Fibroblast of skin of scalp (primary cell): ENCODE results near the gene ZDHHC8.

Experiments
- DNase-seq: peaks from one replicate; pipeline ENCODE4 v3.0.0-alpha.2; 2013

ZDHHC8 gene

GRCh38 chr22:20164863-20165262 lies 33.3 kb downstream of the ZDHHC8 start:
- no peak for DNase-seq

- DNase-seq = no peak
These were observed 33.8 kb downstream of the ZDHHC8 start for GRCh38 chr22:20165421-20165820.

DNA sequence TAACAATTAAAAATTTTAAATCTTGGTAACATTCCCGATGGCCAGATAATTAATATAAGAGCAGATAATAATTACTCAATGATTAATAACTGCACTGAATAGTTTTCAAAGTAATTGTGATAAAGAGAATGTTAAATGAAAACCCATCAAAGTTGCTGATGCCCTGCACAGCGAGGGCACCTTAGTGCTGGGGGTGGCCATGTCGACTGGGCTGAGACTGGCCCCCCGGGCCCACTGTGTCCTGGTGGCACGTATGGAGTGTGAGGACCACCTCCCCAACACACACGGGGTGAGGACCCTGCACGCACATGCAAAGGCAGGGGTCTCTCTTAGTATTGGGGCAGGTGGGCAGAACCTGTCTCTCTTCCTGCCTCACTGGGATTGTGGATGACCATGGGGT lies 34.3 kb downstream of the ZDHHC8 start:
- DNase-seq = no peak

DNA sequence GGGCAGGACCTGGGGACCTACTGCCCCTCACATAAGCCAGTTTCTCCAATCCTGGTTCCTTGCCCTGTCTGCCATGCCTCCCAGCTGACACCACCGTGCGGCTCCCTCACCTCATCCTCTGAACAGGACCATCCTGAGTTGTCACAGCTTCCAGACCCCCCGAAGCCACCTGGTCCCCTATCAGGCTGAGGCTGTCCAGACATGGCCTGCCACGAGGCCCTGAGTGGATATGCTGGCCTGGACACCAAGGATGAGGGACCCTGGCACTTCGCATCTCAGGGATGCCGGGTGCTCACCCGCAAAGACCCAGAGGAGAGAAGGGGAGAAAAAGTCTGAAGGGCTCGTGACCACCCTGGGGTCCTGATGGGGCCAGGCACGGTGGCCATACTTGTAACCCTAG lies 35.1 kb downstream of the ZDHHC8 start:
- no peak for DNase-seq

DNA sequence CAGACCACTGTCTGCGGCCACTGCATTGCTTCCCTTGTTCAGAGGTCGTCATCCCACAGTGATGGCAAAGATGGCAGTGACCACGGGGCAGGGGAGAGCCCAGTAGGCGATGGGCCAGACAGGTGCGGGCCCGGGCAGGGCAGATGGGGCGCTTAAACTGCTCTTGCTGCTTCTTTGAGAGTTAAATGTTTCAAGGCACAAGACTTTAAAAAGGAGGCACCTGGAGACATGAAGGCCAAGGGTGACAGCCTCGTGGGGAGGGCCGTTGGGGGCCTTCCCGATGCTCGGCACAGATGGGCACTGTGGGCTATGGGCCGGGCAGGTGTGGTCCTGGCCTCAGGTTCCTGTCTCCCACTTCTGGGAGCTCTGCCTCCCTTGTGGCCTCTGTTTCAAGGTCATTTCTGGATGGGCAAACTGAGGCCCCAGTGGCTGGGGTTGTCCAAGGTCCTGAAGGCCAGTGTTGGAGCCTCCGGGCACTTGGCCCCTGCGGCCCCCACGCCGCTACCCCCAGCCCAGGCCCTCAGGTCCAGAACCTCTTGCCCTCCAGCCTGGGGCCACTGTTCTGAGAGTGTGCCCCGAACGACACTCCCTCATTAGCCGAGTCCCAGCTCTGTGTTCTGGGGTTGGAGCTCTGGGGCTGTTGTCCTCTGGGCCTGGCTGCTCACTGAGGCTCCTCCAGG lies 36.2 kb downstream of the ZDHHC8 start:
- no peak for DNase-seq

GRCh38 chr22:20169253-20169822 lies 37.7 kb downstream of the ZDHHC8 start:
- no peak for DNase-seq

- DNase-seq = no peak
These were observed 38.6 kb downstream of the ZDHHC8 start for GRCh38 chr22:20170170-20170569.

GRCh38 chr22:20171288-20172140 lies 39.9 kb downstream of the ZDHHC8 start:
- DNase-seq = no peak

- DNase-seq = no peak
These were observed 40.6 kb downstream of the ZDHHC8 start for GRCh38 chr22:20172141-20172613.

- DNase-seq = no peak
These were observed 41.6 kb downstream of the ZDHHC8 start for GRCh38 chr22:20173246-20173645.

GRCh38 chr22:20173772-20174171 lies 42.2 kb downstream of the ZDHHC8 start:
- DNase-seq = no peak

DNA sequence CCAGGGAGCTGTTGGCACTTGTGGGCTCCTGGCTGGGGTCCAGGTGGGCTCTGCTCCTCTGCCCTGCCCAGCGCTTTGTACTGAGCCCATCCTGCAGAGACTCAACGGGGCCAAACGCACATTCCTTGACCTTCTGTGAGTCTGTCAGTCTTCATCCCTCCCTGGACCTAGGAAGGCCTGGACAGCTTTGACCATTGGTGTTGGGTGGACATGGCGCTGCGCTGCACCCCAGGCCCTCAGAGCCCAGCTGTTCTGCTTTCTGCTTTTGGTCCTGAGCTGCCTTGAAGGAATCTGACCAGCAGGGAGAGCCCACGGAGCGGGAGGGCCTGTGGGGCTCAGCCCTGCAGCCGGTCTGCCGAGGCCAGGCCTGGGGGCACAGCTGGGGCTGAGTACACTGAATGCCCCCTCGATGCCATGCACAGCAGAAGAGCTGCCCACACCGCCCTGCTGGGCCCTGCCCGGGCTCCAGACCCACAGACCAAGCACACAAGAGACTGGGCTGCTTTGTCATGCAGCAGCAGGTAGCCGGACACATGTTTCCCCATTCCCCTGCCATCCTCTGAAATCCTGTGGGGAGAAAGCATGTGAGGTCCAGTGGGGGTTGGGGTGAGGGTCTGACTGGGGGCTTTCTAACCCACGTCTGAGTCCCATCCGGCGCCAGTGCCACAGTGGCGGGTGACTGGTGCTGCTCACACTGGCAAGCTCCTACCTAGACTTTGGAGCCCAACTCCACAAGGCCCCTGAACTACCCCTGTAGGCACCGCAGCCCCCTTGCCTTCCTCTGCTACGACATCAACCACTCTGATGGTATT lies 43.4 kb downstream of the ZDHHC8 start:
- DNase-seq = no peak

GRCh38 chr22:20175597-20175900 lies 43.9 kb downstream of the ZDHHC8 start:
- DNase-seq = peak; percentile 40

- DNase-seq = no peak
These were observed 44.9 kb downstream of the ZDHHC8 start for GRCh38 chr22:20176421-20177085.

GRCh38 chr22:20177217-20177911 lies 45.8 kb downstream of the ZDHHC8 start:
- DNase-seq = no peak

GRCh38 chr22:20178075-20178914 lies 46.7 kb downstream of the ZDHHC8 start:
- no peak for DNase-seq

GRCh38 chr22:20178915-20179227 lies 47.3 kb downstream of the ZDHHC8 start:
- no peak for DNase-seq

DNA sequence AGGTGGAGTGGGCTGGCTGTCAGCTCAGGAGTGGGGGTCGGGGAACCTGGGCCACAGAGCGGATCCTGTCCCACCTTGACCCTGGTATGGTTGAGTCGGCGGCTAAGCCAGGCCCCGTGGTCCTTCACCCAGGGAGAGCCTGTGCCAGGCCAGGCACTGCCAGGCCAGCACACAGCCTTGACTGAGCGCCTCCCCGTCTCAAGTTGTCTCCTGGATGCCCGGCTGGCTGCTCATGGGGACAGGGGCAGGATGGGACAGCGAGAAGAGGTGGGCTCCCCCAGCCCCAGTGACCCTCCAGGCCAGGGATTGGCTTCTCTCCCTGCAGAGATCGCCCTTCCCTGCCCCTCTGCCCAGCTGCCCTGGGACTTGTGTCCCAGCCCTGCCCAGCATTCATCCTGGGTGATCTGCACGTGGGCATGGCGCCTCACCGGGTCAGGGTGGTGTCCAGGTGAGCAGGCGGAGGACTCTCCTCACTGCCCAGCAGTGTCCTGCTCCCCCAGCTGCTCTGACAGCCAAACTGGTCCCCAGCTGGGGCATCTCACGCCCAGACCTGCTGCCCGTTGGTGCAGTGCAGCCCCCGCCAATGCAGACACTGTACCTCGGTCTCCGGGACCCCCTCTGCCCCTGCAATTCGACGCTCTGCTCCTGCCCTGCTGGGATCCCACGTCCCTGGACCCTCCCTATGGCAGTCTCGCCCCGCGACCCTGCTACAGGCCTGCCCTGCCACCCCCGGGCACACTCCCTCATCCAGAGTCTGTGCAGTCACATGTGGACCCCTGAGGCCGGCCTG lies 48.0 kb downstream of the ZDHHC8 start:
- DNase-seq = no peak

DNA sequence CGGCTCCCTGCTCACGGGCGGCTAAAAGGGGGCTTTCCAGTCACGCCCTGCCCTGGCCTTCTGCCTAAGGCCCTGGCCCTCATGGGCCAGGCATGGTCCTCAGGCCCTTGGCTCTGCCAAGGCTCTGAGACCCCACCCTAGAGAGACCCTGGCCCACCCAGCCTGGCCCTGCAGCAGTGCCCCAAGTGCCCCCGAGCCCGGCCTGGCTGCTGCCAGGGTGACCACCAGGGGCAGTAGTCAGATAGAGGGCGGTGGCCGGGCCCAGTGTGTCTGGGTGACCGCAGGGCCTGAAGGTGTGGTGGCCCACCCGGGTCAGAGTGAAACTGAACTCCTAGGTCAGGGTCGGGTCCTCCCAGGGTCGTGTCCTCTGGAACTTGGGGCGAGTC lies 48.6 kb downstream of the ZDHHC8 start:
- DNase-seq = no peak

- no peak for DNase-seq
These were observed 49.0 kb downstream of the ZDHHC8 start for GRCh38 chr22:20180640-20181039.
